Fibroblast of the conjunctiva (primary cell): ENCODE results near the gene PCDHGA10.
A peak's percentile ranks its signal among the peaks of the same experiment; 100 is the strongest.
"Not testable (repeated sequence)": the region's sequence is repeated elsewhere in the genome, so short reads cannot be mapped to it uniquely, and the experiment has no call there.

ENCODE experiments used
- DNase-seq: peaks from one replicate; pipeline ENCODE4 v3.0.0-alpha.2; 2010; ENCODE audit warnings: low read depth

The PCDHGA10 gene

DNA sequence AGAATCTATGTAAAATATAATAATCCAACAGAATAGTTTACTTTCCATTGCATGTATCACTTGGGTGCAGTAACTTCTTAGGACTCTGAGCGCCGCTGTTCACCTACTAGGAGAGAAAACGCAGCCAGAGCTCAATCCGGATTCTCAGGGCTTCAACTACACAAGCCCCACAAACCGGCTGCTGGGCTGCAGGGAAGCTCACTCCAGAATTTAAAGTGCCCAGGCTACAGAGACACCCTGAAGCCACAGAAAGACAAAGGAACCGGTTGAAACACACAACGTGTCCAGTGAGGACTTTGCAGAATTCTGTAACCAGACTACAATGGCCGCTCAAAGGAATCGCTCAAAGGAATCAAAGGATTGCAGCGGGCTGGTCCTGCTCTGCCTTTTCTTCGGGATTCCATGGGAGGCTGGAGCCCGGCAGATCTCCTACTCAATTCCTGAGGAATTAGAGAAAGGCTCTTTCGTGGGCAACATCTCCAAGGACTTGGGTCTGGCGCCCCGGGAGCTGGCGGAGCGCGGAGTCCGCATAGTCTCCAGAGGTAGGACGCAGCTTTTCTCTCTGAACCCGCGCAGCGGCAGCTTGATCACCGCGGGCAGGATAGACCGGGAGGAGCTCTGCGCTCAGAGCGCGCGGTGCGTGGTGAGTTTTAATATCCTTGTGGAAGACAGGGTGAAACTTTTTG lies at the start of gene PCDHGA10:
PCDHGA10 (plus strand) TSS at position 134 of the 686 bp plus-strand sequence; CDS start at position 323, 189 bp downstream.
- DNase-seq, result peak; percentile 49

DNA sequence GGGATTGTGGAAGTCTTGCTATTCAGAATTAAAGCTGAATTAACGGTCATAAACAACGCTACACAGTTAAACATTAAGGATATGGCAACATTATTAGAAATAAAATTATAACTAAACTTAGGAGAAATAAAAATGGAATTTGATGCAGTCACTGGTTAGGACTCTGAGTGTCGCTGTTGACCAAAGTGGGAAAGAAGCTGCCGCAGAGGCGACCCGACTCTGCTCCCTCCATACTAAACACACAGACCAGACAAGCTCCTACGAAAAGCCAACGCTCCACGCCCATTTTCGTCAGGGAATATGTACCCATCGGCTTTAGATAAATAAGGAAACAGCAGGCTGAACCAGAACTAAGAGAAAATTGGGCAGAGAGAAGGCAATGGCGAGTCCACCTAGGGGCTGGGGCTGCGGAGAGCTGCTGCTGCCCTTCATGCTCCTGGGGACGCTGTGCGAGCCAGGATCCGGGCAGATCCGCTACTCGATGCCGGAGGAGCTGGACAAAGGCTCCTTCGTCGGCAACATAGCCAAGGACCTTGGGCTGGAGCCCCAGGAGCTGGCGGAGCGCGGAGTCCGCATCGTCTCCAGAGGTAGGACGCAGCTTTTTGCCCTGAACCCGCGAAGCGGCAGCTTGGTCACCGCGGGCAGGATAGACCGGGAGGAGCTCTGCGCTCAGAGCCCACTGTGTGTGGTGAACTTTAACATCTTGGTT lies 48.7 kb upstream of the PCDHGA10 start, which contains the start of gene PCDHGA5:
PCDHGA5 (plus strand) TSS at position 211 of the 709 bp plus-strand sequence; CDS start at position 380, 169 bp downstream.
- DNase-seq, result no peak

DNA sequence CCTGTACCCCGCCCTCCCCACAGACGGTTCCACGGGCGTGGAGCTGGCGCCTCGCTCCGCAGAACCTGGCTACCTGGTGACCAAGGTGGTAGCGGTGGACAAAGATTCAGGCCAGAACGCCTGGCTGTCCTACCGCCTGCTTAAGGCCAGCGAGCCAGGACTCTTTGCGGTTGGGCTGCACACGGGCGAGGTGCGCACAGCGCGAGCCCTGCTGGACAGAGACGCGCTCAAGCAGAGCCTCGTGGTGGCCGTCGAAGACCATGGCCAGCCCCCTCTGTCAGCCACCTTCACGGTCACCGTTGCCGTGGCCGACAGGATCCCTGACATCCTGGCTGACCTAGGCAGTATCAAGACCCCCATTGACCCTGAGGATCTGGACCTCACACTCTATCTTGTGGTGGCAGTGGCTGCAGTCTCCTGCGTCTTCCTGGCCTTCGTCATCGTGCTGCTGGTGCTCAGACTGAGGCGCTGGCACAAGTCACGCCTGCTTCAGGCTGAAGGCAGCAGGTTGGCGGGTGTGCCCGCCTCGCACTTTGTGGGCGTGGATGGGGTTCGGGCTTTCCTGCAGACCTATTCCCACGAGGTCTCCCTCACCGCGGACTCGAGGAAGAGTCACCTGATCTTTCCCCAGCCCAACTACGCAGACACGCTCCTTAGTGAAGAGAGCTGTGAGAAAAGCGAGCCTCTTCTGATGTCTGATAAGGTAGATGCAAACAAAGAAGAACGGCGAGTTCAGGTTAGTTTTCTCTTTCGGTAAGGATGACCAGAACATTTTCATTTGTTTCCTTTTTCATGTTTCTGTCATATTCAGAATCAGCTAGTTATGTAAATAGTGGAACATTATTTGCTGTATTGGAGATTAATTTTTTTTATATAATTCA lies 46.5 kb upstream of the PCDHGA10 start:
- no peak for DNase-seq

DNA sequence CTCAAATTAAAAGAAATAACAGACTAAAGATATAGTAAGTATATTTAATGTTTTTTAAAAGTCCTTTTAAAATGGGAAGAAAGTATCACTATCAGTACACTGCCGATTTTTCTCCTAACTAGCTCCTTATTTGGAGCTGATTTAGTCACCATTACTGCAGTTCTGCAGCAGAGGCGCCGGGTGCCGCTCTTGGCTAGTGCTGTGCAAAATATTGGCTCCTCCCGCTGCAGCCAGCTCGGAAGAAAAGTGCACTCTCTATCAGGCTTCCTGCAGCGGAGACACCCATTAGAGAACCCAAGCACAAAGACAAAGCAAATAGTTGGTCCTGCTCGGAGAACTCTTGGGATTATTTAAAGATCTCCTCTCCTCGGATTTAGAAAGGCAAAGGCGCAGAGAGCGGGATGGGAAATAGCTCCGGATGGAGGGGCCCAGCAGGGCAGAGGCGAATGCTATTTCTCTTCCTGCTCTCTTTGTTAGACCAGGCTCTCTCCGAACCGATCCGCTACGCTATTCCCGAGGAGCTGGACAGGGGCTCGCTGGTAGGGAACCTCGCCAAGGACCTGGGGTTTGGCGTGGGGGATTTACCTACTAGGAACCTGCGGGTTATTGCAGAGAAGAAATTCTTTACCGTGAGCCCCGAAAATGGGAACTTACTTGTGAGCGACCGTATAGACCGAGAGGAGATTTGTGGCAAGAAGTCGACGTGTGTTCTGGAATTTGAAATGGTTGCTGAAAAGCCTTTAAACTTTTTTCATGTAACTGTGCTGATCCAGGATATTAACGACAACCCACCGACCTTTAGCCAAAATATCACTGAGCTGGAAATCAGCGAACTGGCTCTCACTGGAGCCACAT lies 42.6 kb upstream of the PCDHGA10 start, which contains the start of gene PCDHGB3:
PCDHGB3 (plus strand) TSS at position 249 of the 855 bp plus-strand sequence; CDS start at position 402, 153 bp downstream.
- no peak for DNase-seq

GRCh38 chr5:141371572-141372475 lies 41.0 kb upstream of the PCDHGA10 start:
- no peak for DNase-seq

- DNase-seq, result no peak
Measured at GRCh38 chr5:141373673-141374317, 39.0 kb upstream of the PCDHGA10 start, which contains the start of gene PCDHGA6. PCDHGA6 (plus strand) TSS chr5:141373891; CDS start chr5:141374084, 193 bp downstream.

DNA sequence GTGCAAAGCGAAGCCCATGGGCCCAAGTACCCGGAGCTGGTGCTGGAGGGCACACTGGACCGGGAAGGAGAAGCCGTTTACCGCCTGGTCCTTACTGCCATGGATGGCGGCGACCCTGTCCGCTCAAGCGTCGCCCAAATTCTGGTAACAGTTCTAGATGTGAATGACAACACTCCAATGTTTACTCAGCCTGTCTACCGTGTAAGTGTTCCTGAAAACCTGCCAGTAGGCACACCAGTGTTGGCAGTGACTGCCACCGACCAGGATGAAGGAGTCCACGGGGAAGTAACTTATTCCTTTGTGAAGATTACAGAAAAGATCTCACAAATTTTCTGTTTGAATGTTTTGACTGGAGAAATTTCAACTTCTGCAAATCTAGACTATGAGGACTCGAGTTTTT lies 38.2 kb upstream of the PCDHGA10 start:
- no peak for DNase-seq

- not testable (repeated sequence) for DNase-seq
Measured at GRCh38 chr5:141375444-141376155, 37.2 kb upstream of the PCDHGA10 start.

DNA sequence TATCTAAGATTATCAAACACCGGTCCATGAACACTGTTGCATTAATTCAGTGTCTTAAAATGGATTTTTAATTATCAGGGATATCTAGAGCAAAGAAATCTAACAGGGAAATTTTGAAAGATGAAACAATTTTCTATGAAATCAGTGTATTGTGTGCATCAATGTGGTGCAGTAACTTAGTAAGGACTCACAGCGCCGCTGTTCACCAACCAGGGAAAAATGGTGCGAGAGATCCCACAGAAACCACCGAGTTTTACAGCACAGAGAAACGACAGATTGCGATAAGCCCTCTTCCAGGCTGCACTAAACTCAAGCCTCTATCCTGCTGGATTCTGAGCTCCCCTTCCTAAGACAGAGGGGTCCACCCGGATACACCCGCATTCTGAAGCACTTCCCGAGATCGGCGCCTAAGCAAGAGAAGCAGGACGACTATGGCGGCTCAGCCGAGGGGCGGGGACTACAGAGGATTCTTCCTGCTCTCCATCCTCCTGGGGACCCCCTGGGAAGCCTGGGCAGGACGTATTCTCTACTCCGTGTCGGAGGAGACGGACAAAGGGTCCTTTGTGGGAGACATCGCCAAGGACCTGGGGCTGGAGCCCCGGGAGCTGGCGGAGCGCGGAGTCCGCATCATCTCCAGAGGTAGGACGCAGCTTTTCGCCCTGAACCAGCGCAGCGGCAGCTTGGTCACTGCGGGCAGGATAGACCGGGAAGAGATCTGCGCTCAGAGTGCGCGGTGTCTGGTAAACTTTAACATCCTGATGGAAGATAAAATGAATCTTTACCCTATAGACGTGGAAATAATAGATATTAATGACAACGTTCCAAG lies 30.1 kb upstream of the PCDHGA10 start, which contains the start of gene PCDHGA7:
PCDHGA7 (plus strand) TSS at position 274 of the 826 bp plus-strand sequence; CDS start at position 432, 158 bp downstream.
- DNase-seq, result peak; percentile 14

DNA sequence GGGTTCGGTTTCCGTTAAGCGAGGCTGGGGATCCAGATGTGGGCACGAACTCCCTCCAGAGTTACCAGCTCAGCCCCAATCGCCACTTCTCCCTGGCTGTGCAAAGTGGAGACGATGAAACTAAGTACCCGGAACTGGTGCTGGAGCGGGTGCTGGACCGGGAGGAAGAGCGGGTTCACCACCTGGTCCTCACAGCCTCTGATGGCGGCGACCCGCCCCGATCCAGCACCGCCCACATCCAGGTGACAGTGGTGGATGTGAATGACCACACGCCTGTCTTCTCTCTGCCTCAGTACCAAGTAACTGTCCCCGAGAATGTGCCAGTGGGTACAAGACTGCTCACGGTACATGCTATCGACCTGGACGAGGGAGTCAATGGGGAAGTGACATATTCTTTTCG lies 29.4 kb upstream of the PCDHGA10 start:
- DNase-seq, result no peak

- no peak for DNase-seq
Measured at GRCh38 chr5:141384471-141385267, 28.1 kb upstream of the PCDHGA10 start.

- DNase-seq, result not testable (repeated sequence)
Measured at GRCh38 chr5:141387557-141388311, 25.1 kb upstream of the PCDHGA10 start, which contains the start of gene PCDHGB4. PCDHGB4 (plus strand) TSS chr5:141387698; CDS start chr5:141387885, 187 bp downstream.

DNA sequence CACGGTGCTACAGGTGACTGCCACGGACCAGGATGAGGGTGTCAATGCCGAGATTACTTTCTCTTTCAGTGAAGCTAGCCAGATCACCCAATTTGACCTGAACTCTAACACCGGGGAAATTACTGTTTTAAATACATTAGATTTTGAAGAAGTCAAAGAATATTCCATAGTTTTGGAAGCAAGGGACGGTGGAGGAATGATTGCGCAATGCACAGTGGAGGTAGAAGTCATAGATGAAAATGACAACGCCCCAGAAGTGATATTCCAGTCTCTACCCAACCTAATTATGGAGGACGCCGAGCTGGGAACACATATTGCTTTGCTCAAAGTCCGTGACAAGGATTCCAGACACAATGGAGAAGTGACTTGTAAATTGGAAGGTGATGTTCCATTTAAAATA lies 24.1 kb upstream of the PCDHGA10 start:
- DNase-seq, result no peak

GRCh38 chr5:141389153-141390042 lies 23.4 kb upstream of the PCDHGA10 start:
- no peak for DNase-seq
